NCI-H2196 (cell line): ENCODE results near the gene GSTO2.
"Not testable (repeated sequence)": the region's sequence is repeated elsewhere in the genome, so short reads cannot be mapped to it uniquely, and the experiment has no call there.

Source experiments
- DNase-seq: peaks from one replicate; lab custom pipeline; 2025; ENCODE audit not compliant: unreplicated experiment; lab: John Stamatoyannopoulos, UW

Gene GSTO2

DNA sequence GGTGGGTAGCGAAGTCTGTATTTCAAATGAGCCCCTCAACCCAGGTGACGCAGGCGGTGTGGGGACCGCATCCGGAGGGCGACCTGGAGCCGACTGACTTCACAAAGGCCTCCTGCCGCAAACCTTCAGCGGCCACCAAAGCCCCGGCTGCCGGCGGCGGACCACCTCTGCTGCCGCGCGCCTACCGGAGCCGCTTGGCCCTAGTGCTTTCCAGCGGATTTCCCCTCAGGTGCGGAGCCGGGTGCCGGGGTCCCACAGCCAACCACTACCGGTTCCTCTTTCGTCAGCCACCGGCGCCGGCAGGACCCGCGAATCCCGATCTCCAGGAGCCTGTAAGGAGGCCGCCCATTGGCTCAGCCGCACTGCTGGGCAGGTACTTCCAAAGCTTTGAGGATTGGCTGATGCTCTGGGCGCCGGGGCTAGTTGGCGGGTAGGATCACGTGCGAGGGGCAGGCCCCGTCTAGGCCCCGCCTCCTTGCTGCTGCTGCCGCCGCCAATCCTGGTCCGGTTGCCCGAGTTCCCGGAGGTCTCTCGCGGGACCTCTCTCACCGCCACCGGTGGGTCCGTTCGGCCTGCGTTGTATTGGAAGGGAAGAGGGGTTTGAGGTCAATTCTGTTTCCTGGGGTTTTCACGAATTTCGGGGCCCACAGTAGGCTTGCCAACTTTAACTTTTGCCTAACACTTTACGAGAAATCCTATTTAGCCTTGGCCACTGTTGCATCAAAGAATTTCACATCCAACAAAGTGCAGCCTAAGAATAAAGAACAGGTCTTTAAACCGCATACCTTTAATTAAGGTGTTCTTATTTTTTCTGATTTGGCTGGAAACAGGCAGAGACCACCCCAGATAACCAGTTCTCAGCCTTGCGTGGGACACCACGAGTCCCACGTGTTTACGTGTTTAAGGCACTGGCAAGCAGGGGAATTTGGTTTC is at the start of gene GSTO2:
TSS of gene GSTO2 (plus strand) at position 472 of the 933 bp plus-strand sequence. CDS start 5,732 bp downstream, outside the sequence.
- DNase-seq, result peak; percentile 89

DNA sequence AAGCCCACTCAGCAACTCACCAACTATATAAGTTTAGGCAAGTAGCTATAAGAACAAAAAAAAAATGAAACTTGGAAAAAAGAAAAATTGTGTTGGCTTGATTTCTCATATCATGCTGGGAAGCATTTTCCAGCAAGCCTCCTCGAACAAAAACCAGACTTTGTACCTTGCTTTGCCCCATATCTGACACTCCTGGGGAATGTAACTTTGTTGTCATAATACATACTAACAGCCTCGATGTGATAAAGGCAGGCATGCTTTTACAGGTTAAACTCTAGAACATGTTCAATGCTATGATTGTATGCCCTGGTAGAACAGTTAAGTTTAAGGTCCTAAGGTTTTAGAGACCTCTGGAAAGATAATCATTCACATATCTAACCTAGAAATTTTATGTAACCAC is 48.5 kb upstream of the GSTO2 start:
- DNase-seq, result no peak

DNA sequence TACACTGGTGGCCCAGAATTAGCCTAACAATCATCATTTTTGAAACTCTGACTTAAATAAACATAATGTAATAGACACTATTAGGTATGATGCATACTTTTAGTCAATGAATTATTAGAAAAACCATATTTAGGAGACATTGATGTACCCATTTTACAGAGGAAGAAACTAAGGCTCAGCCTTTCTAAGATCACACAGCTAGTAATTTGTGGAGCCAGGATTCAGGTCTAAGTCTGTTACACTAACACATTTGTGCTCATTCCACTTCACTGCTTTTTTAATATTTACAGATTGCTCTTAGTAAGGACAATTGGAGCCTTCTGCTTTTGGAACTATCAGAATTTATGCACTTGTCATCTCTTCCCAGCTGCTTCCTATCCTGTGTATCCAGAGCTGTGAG is 45.7 kb upstream of the GSTO2 start:
- no peak for DNase-seq

DNA sequence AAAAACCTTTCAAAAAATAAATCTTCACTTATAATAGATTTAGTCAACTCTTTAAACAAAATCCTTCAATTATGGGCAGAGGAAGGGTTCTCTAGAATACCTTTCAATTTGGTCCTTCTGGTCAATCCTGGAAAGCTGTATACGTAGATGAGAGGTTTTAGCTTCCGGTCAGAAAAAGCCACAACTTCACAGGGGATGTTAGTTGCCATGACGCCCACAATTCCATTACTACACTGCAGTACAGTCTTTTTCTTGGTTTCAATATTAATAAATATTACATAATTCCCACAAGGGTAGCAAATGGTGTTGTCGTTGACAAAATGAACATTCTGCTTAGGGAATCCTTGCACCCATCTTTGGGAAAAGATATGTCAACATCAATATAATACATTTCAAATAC is 38.5 kb upstream of the GSTO2 start:
- no peak for DNase-seq

DNA sequence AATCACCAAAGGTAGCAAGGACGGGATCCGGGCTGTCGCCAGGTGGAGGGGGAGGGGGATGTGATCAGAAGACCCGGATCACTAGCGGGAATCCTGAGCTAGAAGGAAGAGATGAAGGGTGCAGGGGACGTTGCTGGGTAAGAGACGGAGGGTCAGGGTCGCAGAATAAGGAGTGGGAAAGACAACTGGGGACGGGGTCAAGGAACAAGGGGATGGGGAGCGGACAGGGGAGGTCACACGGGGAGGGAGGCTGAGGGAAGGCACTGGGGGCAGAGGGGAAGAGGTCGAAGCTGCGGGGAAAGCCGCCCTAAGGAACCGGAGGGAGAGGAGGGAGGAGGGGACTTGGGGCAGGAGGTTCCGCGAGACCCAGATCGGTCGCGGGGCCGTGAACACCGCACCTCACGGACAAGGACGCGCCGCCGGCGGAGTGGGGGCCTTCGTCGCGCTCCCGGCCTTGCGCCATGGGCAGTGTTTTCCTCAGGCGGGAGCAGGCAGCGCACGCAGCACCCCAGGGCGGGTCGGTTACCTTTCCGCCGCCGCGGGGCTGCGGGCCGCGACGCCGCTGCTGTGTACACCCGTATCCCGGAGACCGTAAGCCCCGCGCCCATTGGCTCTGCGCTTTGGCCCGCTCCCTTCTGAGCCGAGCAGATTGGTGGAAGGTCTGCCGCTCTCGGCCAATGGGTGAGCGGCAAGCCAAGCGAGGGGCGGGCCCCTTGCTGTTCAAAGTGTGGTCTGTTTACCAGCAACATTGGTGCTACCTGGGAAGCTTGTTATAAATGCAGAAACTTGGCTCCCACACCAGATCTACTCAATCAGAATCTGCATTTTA is 37.0 kb upstream of the GSTO2 start, which contains the start of gene CFAP43:
TSS of gene CFAP43 (minus strand) at position 581 of the 829 bp plus-strand sequence. CDS start at position 463, 118 bp downstream.
- DNase-seq, result peak; percentile 87

DNA sequence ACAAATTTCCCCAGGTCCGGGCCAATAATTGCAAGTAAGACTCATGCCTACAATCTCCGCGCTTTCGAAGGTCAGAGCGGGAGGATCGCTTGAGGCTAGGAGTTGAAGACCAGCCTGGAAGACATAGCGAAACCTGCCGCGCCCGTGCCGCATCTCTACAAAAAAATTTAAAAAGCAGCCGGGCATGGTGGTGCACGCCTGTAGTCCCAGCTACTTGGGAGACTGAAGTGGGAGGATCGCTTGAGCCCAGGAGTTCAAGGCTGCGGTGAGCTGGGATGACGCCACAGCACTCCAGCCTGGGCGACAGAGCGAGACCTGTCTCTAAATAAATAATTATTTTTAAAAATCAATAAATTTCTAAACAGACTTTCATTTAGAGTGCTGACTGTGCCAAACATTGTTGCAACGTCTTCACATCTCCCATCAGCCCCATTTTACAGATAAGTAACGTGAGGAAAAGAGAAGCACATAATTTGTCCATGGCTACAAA is 36.3 kb upstream of the GSTO2 start:
- no peak for DNase-seq

DNA sequence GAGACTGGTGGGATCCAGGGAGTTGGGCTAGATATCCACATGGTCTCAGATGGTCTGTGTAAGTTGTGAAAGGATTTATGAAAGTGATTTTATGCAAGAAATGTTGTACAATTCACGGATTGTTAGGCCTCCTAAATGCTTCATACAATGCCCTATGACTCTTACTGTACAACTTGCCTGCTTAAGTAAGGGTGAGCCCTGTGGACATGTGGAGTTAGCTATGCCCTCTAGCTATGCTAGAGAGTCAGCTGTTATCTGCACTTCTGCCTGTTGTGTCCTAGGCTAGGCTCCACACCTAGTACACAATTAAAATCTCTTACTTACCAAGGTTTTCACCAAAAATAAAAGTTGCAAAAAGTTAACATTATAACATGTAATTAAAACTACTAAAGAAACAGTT is 35.2 kb upstream of the GSTO2 start:
- no peak for DNase-seq

DNA sequence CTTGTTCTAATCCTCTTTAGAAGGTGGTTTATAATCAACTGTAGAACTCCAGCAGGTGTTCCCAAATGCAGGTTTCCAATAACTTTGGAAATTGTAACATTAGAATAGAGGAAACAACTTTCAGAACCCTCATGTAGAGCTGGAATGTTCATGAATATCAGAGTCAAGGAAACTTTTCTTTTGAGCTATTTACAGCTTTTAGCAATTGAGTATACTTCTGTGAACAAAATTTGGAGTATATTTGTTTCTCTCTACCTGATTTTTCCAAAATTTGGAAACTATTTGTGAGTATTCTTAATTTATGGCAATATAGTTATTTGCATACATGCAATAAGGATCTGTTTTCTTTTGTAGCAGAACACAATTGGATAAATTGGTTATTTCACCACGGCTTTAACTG is 34.0 kb upstream of the GSTO2 start:
- no peak for DNase-seq

DNA sequence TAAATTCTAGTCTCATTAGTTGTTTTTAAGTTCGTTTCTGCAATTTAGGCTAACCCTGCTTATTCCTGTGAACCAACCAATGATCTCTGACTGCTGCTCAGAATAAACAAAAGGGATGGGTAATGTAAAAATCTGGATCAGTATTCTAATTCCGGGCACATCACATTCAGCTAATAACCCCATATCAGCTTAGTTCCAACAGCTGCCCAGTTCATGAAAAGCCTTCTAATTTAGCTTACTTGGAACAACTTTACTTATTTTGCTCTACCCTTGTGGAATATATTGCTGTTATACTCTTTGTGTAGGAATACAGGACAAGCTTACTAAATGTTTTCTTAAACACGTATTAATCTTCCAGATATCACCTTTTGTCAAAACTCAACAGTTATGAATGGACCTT is 33.2 kb upstream of the GSTO2 start:
- DNase-seq, result no peak

DNA sequence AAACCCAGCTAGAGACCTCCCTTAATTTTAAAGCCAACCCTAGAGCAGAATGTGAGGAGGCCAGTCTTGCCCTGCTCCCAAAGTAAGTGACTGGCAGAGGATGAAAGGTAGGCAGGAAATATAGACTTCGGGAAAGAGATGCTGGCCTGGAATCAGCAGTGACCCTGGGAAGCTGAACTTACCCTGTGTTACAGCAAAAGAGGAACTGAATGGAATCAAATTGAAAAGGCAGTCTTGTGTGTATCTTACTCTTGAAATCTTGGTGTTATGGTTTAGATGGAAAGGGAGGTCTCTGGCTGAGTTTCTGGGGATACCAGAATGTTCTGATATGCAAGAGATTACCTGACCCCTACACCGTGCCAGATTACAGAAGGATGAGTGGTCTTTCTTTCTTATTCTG is 28.9 kb upstream of the GSTO2 start:
- no peak for DNase-seq

DNA sequence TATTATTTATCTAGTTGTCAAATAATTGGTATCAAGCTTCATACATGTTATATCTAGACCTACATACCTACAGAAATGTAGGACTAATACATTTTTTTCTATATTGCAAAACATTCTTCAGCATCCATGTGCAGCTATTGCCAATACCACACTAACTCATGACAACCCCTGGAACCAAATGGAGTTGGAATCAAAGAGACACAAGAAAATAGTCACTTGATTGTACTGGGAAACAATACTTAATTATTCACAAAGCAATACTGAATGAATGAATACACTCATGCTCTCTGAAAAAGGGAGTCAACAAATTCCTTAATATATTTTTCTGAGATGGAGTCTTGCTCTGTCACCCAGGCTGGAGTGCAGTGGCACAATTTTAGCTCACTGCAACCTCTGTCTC is 26.4 kb upstream of the GSTO2 start:
- no peak for DNase-seq

DNA sequence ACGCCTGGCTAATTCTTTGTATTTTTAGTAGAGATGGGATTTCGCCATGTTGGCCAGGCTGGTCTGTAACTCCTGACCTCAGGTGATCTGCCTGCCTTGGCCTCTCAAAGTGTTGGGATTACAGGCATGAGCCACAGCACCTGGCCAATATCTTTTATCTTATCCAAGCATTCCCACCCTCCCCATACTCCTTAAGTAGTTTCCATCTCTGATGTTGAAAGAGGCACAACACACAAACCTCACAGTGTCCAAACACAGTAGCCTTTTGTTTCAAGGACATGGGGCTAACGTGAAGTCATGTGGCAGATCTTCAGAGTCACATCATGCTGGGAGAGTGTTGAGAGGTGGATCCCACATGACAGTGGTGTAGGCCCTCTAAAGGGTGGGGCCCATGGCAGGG is 26.0 kb upstream of the GSTO2 start:
- DNase-seq, result not testable (repeated sequence)

DNA sequence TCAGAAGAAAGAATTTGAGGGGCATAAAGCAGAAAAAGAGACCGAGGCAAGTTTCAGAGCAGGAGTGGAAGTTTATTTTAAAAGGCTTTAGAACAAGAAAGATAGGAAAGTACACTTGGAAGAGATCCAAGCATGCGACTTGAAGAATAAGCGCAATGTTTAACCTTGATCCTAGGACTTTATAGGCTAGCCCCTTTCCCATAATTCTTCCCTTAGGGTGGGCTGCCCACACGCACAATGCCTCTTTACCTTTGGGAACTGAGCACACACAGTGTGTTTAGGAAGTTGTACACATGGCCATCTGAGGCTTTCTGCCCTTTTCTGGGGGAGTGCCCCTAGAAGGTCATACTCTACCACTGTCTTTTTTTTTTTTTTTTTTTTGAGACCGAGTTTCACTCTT is 25.5 kb upstream of the GSTO2 start:
- no peak for DNase-seq

DNA sequence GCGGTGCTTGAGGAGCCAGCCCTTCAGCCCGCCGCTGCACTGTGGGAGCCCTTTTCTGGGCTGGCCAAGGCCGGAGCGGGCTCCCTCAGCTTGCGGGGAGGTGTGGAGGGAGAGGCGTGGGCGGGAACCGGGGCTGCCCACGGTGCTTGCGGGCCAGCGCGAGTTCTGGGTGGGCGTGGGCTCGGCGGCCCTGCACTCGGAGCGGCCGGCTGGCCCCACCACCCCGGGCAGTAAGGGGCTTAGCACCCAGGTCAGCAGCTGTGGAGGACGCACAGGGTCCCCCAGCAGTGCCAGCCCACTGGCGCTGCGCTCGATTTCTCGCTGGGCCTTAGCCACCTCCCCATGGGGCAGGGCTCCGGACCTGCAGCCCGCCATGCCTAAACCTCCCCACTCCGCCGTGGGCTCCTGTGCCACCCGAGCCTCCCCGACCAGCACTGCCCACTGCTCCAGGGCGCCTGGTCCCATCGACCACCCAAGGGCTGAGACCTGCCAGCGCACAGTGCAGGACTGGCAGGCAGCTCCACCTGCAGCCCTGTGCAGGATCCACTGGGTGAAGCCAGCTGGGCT is 23.8 kb upstream of the GSTO2 start:
- DNase-seq, result no peak

DNA sequence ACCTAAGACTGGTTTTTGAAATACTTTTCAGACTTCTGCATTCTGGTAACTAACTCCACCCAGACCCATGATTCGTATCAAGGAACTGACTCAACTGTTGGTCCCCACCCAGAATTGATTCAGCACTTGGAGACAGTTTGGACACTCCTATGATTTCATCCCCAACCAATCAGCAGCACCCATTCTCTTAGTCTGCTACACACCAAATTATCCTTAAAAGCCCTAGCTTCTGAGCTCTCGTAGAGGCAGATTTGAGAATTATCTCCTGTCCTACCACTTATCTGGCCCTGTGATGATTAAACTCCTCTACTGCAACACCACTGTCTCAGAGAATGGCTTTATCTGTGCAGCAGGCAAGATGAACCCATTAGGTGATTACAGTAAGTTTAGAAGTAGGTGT is 22.0 kb upstream of the GSTO2 start:
- no peak for DNase-seq

DNA sequence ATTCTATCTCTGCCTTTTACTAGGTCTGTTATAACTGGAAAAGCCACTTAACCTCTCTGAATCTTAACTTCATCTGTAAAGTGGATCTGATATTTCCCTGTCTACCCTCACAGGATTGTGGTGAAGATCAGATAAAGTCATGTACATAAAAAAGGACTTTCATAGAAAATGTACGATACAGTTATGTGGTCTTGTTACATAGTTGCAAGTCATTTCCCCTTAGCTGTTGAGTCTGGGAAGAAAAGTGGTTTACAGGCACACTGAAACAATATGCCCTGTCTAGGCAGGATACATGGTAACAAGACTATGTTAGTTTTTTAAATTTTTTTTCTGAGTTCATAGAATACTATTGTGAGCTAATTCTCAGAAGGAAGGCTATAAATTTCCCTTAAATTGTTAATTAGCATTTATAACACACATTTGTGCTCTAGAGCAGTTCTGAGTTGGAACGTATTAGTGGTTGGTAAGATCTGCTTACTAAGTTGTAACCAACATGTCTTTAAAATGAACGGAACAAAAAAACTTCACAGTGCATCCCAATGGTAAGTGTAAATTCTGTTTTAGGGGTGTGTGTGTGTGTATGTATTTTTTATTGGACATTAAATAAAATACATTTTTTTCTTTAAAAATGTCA is 21.4 kb upstream of the GSTO2 start:
- no peak for DNase-seq

DNA sequence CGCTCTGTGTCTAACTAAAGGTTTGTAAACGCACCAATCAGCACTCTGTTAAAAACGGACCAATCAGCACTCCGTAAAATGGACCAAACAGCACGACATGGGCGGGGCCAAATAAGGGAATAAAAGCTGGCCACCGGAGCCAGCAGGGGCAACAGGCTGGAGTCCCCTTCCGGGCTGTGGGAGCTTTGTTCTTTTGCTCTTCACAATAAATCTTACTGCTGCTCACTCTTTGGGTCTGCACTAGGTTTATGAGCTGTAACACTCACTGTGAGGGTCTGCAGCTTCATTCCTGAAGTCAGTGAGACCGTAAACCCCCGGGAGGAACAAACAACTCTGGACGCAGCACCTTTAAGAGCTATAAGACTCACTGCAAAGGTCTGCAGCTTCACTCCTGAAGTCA is 20.1 kb upstream of the GSTO2 start:
- not testable (repeated sequence) for DNase-seq

DNA sequence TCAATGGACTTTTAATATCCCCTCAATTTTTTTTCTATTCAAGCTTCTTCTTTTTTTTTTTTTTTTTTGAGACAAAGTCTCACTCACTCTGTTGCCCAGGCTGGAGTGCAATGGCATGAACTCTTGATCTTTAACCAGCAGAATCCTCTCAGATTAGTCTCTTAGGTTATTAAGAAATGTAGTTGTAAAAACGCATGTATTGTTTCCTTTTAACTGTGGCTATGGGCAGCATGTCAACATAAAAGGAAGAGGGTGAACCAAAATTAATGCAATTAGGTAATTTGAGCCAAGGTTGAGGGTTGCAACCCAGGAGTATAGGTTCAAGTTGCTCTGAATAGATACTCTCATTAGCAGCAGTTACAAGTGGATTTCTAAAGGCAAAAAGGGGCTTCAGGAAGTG is 18.6 kb upstream of the GSTO2 start:
- no peak for DNase-seq

DNA sequence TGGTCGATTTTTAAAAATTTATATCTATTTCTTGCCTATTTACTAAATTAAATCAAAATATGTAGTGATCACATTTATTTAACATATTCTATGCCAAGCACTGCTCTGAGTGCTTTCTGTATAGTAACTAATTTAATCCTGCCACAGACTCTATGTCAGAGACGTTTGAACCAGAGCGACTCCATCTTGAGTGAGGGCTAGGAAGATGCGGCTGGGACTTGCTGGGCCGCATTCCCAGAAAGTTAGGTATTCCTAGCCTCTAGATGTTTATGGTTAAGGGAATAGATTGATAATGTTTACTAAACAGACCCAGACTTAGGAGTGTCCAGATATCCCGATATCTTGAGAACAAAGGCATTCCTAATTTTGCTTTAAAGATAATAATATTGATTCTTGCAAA is 17.5 kb upstream of the GSTO2 start:
- DNase-seq, result no peak

DNA sequence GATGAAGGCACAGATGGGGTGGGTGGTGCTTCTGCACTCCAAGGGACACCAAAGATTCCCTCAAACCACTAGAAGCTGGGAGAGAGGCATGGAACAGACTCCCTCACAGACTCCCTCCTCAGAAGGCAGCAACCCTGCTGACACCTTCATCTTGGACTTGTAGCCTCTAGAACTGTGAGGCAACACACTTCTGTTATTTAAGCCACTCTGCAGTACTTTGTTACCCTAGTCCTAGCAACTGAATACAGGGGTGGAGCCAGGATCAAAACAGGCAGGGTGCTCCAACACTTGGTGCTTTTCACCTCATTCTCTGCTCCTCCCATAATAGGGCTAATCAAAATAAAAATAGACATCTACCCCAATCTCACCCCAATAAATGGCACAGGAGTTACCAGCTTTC is 16.6 kb upstream of the GSTO2 start:
- DNase-seq, result no peak

DNA sequence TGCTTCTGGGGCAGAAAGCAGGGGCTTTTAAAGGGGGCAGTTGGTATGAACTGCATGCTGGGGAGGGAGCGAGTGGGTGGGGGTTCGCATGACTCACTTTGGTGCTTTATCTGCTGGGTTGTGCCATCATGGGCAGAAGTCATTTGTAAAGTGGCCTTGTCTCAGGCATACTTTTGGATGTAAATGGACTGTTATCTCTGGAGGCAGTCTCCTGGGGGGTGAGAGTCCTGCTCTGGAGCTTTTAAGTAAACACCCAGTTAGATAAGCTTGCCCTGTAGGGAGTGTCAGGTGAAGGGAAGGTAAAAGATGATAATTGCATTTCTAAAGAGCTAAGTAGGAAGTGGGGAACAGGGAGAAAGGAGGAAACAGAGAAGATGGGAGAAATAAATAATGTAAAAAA is 15.9 kb upstream of the GSTO2 start:
- DNase-seq, result no peak
